H1 (cell line): ENCODE measurements around the gene CUEDC1. TPM values are rescaled to one million over a fixed set of nuclear protein-coding genes. Genes with fewer than 3 reads are reported as not detected.

Source experiments
- CTCF ChIA-PET: fragments of 300-600 bp; sonication (Branson Sonifier 250); formaldehyde crosslinking; loops from one replicate; lab custom pipeline; 2021; ENCODE audit not compliant: partially characterized antibody; lab: Charles Lee
- POLR2A ChIA-PET: fragments of 300-600 bp; sonication (Branson Sonifier 250); formaldehyde crosslinking; loops from one replicate; lab custom pipeline; 2021; ENCODE audit warnings: inconsistent platforms; ENCODE audit not compliant: partially characterized antibody; lab: Charles Lee
- DNase-seq, 2 experiments: peaks; one replicate each; pipeline versions ENCODE4 v3.0.0 to v3.0.0-alpha.2; 2010 to 2022; ENCODE audit warnings: low spot score in 2 of 2, low read depth in 1 of 2, mixed read lengths in 1 of 2
- FAIRE-seq: peaks from 2 replicates; lab custom pipeline; 2011; peaks lifted over from hg19 to GRCh38; lab: Jason Lieb, UNC
- H2AFZ ChIP-seq: 2 replicates; pipeline ENCODE4 v1.8.1; 2012; ENCODE audit warnings: low read length, inconsistent platforms
- H2AK5ac ChIP-seq: 2 replicates; pipeline ENCODE4 v1.6.1; 2013; ENCODE audit warnings: low read depth, low read length
- H2BK120ac ChIP-seq: replicated peaks from 2 replicates; pipeline ENCODE3; 2013; ENCODE audit warnings: low read depth, low read length, inconsistent platforms
- H2BK12ac ChIP-seq: 2 replicates; pipeline ENCODE4 v1.6.1; 2013; ENCODE audit warnings: low read depth, low read length
- H2BK15ac ChIP-seq: 2 replicates; pipeline ENCODE4 v1.6.1; 2013; ENCODE audit warnings: low read length
- H2BK20ac ChIP-seq: 2 replicates; pipeline ENCODE4 v1.6.1; 2013; ENCODE audit warnings: low read length
- H2BK5ac ChIP-seq: 2 replicates; pipeline ENCODE4 v1.6.1; 2013; ENCODE audit warnings: low read depth, low read length
- H3K14ac ChIP-seq: 2 replicates; pipeline ENCODE4 v1.6.1; 2013; ENCODE audit warnings: inconsistent platforms; ENCODE audit not compliant: insufficient read length
- H3K18ac ChIP-seq: 2 replicates; pipeline ENCODE4 v1.6.1; 2013; ENCODE audit warnings: low read length; ENCODE audit errors: extremely low read depth
- H3K23ac ChIP-seq: 2 replicates; pipeline ENCODE4 v1.6.1; 2013; ENCODE audit warnings: inconsistent platforms; ENCODE audit not compliant: insufficient read length
- H3K23me2 ChIP-seq: 2 replicates; pipeline ENCODE4 v1.6.1; 2013; ENCODE audit warnings: low read depth, low read length
- H3K27ac ChIP-seq: 2 replicates; pipeline ENCODE4 v1.6.1; 2011; ENCODE audit warnings: low read depth, low read length, inconsistent platforms
- H3K27me3 ChIP-seq, 4 experiments: replicated peaks in 1 of 4; 1 replicate in 1 of 4; 2 replicates in 3 of 4; pipeline versions ENCODE4 v1.6.1 to v1.8.1; 2011 to 2013; ENCODE audit warnings: low read length in 3 of 4, mild to moderate bottlenecking in 3 of 4, inconsistent platforms in 2 of 4, mixed read lengths in 2 of 4, moderate library complexity in 1 of 4; ENCODE audit not compliant: control insufficient read depth in 3 of 4, insufficient read depth in 3 of 4; ENCODE audit errors: extremely low read depth in 1 of 4
- H3K36me3 ChIP-seq, 4 experiments: 2 replicates each; pipeline versions ENCODE4 v1.6.1 to v1.8.1; 2011 to 2013; ENCODE audit warnings: mild to moderate bottlenecking in 4 of 4, low read length in 3 of 4, moderate library complexity in 2 of 4, control low read depth in 1 of 4, inconsistent platforms in 1 of 4; ENCODE audit not compliant: insufficient read depth in 4 of 4, control insufficient read depth in 2 of 4
- H3K4ac ChIP-seq: replicated peaks from 2 replicates; pipeline ENCODE3; 2013; ENCODE audit warnings: low read length, low read depth, mixed read lengths, inconsistent platforms; ENCODE audit not compliant: insufficient read length
- H3K4me1 ChIP-seq, 4 experiments: replicated peaks in 1 of 4; 1 replicate in 1 of 4; 2 replicates in 3 of 4; pipeline versions ENCODE4 v1.6.1 to v1.8.1; 2011 to 2013; ENCODE audit warnings: low read length in 3 of 4, inconsistent platforms in 2 of 4, mixed read lengths in 1 of 4; ENCODE audit not compliant: insufficient read depth in 4 of 4, control insufficient read depth in 3 of 4
- H3K4me2 ChIP-seq, 2 experiments: 2 replicates each; pipeline versions ENCODE4 v1.6.1 to v1.8.1; 2011 to 2013; ENCODE audit warnings: low read depth in 2 of 2, low read length in 2 of 2, control low read depth in 1 of 2, inconsistent platforms in 1 of 2, mild to moderate bottlenecking in 1 of 2; ENCODE audit not compliant: insufficient read depth in 1 of 2
- H3K4me3 ChIP-seq, 4 experiments: fragments of 200-600, 300-600 bp in 1 of 4; sonication (generic), shearing (Covaris generic), sonication (Bioruptor Twin) in 1 of 4; 2 replicates each; pipeline versions ENCODE4 v1.5.1 to v1.8.1; 2011 to 2016; ENCODE audit warnings: low read length in 4 of 4, low read depth in 3 of 4, control low read depth in 2 of 4, inconsistent platforms in 2 of 4, mild to moderate bottlenecking in 2 of 4, mixed read lengths in 1 of 4, moderate library complexity in 1 of 4; ENCODE audit not compliant: insufficient read depth in 2 of 4; ENCODE audit errors: extremely low read depth in 1 of 4
- H3K56ac ChIP-seq: replicated peaks from 2 replicates; pipeline ENCODE3; 2013; ENCODE audit warnings: low read depth, mild to moderate bottlenecking, mixed read lengths, low read length, inconsistent platforms; ENCODE audit not compliant: insufficient read length
- H3K79me1 ChIP-seq: 2 replicates; pipeline ENCODE4 v1.6.1; 2013; ENCODE audit warnings: low read depth, low read length, control low read depth
- H3K79me2 ChIP-seq, 2 experiments: 2 replicates each; pipeline versions ENCODE4 v1.6.1 to v1.8.1; 2012 to 2013; ENCODE audit warnings: low read length in 2 of 2, mild to moderate bottlenecking in 2 of 2, inconsistent platforms in 1 of 2; ENCODE audit not compliant: insufficient read depth in 2 of 2, control insufficient read depth in 1 of 2
- H3K9ac ChIP-seq, 4 experiments: replicated peaks in 1 of 4; 1 replicate in 1 of 4; 2 replicates in 3 of 4; pipeline versions ENCODE4 v1.6.1 to v1.8.1; 2011 to 2013; ENCODE audit warnings: low read depth in 3 of 4, low read length in 3 of 4, control low read depth in 2 of 4, mild to moderate bottlenecking in 2 of 4, moderate library complexity in 2 of 4, inconsistent platforms in 1 of 4; ENCODE audit errors: extremely low read depth in 1 of 4
- H3K9me3 ChIP-seq, 2 experiments: 2 replicates each; pipeline versions ENCODE4 v1.6.1 to v1.8.1; 2012 to 2013; ENCODE audit warnings: mild to moderate bottlenecking in 2 of 2, moderate library complexity in 2 of 2, control low read depth in 1 of 2, inconsistent platforms in 1 of 2, low read depth in 1 of 2, low read length in 1 of 2, mixed read lengths in 1 of 2; ENCODE audit not compliant: insufficient read depth in 2 of 2
- H4K20me1 ChIP-seq, 2 experiments: replicated peaks in 1 of 2; 2 replicates each; pipeline versions ENCODE3 to v1.8.1; 2011 to 2013; ENCODE audit warnings: inconsistent platforms in 2 of 2, low read length in 2 of 2, mild to moderate bottlenecking in 1 of 2; ENCODE audit not compliant: insufficient read depth in 2 of 2, control insufficient read depth in 1 of 2
- H4K5ac ChIP-seq: 2 replicates; pipeline ENCODE4 v1.6.1; 2013; ENCODE audit warnings: low read length, low read depth, mixed read lengths, inconsistent platforms; ENCODE audit not compliant: insufficient read length
- H4K8ac ChIP-seq: 2 replicates; pipeline ENCODE4 v1.8.0; 2013; ENCODE audit warnings: mild to moderate bottlenecking, moderate library complexity, low read length, inconsistent platforms; ENCODE audit not compliant: insufficient read depth; ENCODE audit errors: extremely low read depth
- H4K91ac ChIP-seq: replicated peaks from 2 replicates; pipeline ENCODE3; 2013; ENCODE audit warnings: low read length, mixed read lengths, inconsistent platforms; ENCODE audit not compliant: insufficient read length
- CBX5 ChIP-seq: fragments of 300-800, 300-1000 bp; sonication (generic); IDR thresholded peaks from 2 replicates; pipeline ENCODE4 v1.7.1; 2016; ENCODE audit warnings: antibody characterized with exemption, low read length, low read depth
- CHD1 ChIP-seq: IDR thresholded peaks from 2 replicates; pipeline ENCODE4 v1.6.1; 2012; ENCODE audit warnings: low read depth, low read length, improper control_type of control experiment
- E2F6 ChIP-seq: IDR thresholded peaks from 2 replicates; pipeline ENCODE4 v1.6.1; 2012; ENCODE audit warnings: inconsistent platforms
- GTF2F1 ChIP-seq: IDR thresholded peaks from 2 replicates; pipeline ENCODE4 v1.6.1; 2012; ENCODE audit warnings: low read depth, low read length, improper control_type of control experiment, borderline replicate concordance
- WGBS, 2 experiments: shearing (Covaris generic) in 1 of 2; methylation state at CpG; one replicate each; pipeline versions ENCODE4 v1.1.6 to v1.1.7; 2013 to 2015; ENCODE audit warnings: low lambda C conversion rate in 2 of 2, mixed read lengths in 2 of 2, inconsistent platforms in 1 of 2, low coverage in 1 of 2, missing lambda C conversion rate in 1 of 2; ENCODE audit not compliant: insufficient replicate concordance in 2 of 2, insufficient coverage in 1 of 2, insufficient read length in 1 of 2; ENCODE audit errors: extremely low coverage in 1 of 2, missing lambda C conversion rate in 1 of 2; 5-methylcytosine and 5-hydroxymethylcytosine counted together
- polyA plus RNA-seq, 7 experiments: library from polyadenylated mRNA; depleted of rRNA in 3 of 7; stranded (reverse) in 5 of 7; unstranded in 2 of 7; fragments of >200 nt in 5 of 7; fragments of 200-250 nt in 2 of 7; gene quantifications; 1 replicate in 5 of 7; 2 replicates in 1 of 7; 4 replicates in 1 of 7; pipeline versions ENCODE4 v1.2.1 to v1.2.3, GENCODE V29; 2011 to 2013; ENCODE audit warnings: missing spikeins in 2 of 7, mixed read lengths in 2 of 7
- total RNA-seq: library from RNA; stranded (reverse); fragmentation: NEBNext Ultra II Directional; extraction: Animal tissue kit (Norgen Biotek cat#: 25700); gene quantifications from 2 replicates; pipeline ENCODE4 v1.2.1, GENCODE V29; 2021

The CUEDC1 gene
- total and polyA plus RNA-seq, 2 of the 8 experiments (the other 6 are each of a cell fraction or from before 2014, with no cell fraction given), result 4.0 to 10.7 TPM

DNA sequence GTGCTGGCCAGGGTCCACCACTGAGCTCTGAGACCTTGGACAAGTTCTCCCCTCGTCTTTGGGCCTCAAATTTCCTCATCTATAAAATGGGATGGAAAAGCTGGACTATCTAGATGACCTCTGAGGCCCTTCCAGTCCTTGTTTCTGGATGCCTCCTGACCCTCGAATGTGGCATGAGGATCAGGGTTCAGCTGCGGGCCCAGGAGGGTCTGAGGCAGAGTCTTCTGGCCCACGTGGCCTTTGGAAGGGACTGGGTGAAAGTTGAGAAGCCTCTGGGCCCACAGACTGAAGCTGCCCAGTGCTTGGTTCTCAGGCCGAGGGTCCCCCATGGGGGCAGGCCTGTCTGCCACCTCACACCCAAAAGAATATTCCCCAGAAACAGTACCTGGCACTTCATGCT is 88.5 kb downstream of the CUEDC1 start:
- H4K8ac ChIP-seq, result no peak overlapping the region
- WGBS, 2 experiments, result 95% methylated on average over 4 of the region's 5 CpGs; no CpG with 5 or more reads in 1 of the 2 experiments
- no peak overlapping the region for H4K5ac ChIP-seq
- DNase-seq (no peak), FAIRE-seq (no peak)
- no peak overlapping the region for H3K14ac ChIP-seq
- H2AK5ac ChIP-seq, result 0 out of 2 replicates have a peak overlapping the region, but pooled peaks have one; percentile 69
- H2BK120ac ChIP-seq, result no peak overlapping the region
- no peak for TF ChIP-seq GTF2F1
- no peak for TF ChIP-seq CBX5
- TF ChIP-seq E2F6, result no peak
- TF ChIP-seq CHD1, result no peak
- no peak overlapping the region; the same call in 1 of the 2 replicates for H3K18ac ChIP-seq
- ChIA-PET POLR2A (interaction anchor here (1.7 to 32.5 kb wide), 4 partner anchors 81 to 291 kb away, joined by 3 to 672 read pairs (median 4); partner anchors contain the start of genes SRSF1 and VEZF1), CTCF (interaction anchor here (0.8 to 20.7 kb wide), 15 partner anchors 9 to 256 kb away, joined by 3 to 221 read pairs (median 11); partner anchors contain the start of genes CUEDC1 and MRPS23)
- H3K9ac ChIP-seq, result no peak overlapping the region
- no peak overlapping the region for H2BK20ac ChIP-seq
- H3K4me2 ChIP-seq, result no peak overlapping the region
- peak overlapping the region; percentile 52; the same call in 1 of the 2 replicates for H2BK12ac ChIP-seq
- no peak overlapping the region for H3K56ac ChIP-seq
- no peak overlapping the region for H3K4me3 ChIP-seq
- H3K79me2 ChIP-seq, result no peaks in the 10 kb centered on the region
- peaks cover 0 to 14% (median 12%) of the 10 kb centered on the region in 4 experiments; a peak in 5 of 7 replicates for H3K27me3 ChIP-seq
- H2BK15ac ChIP-seq, result no peak overlapping the region
- H3K36me3 ChIP-seq, result no peaks in the 10 kb centered on the region; a peak in 1 of 8 replicates
- no peak overlapping the region for H3K27ac ChIP-seq
- H3K79me1 ChIP-seq, result no peaks in the 10 kb centered on the region
- H3K23ac ChIP-seq, result no peak overlapping the region
- peak overlapping the region; percentile 66; the same call in 1 of the 2 replicates for H2BK5ac ChIP-seq
- H2AFZ ChIP-seq, result no peak overlapping the region
- H3K4me1 ChIP-seq, result peaks cover 0 to 22% (median 17%) of the 10 kb centered on the region in 4 experiments; a peak in 6 of 7 replicates
- peak overlapping the region; percentile 22 for H4K91ac ChIP-seq
- H3K9me3 ChIP-seq, result no peaks in the 10 kb centered on the region
- no peaks in the 10 kb centered on the region for H4K20me1 ChIP-seq
- peaks cover 4% of the 10 kb centered on the region; the same call in 1 of the 2 replicates for H3K23me2 ChIP-seq
- H3K4ac ChIP-seq, result no peak overlapping the region
